ENCODE data around the gene NT5DC1.
"Not testable (repeated sequence)": the region's sequence is repeated elsewhere in the genome, so short reads cannot be mapped to it uniquely, and the experiment has no call there.

NT5DC1 gene

DNA sequence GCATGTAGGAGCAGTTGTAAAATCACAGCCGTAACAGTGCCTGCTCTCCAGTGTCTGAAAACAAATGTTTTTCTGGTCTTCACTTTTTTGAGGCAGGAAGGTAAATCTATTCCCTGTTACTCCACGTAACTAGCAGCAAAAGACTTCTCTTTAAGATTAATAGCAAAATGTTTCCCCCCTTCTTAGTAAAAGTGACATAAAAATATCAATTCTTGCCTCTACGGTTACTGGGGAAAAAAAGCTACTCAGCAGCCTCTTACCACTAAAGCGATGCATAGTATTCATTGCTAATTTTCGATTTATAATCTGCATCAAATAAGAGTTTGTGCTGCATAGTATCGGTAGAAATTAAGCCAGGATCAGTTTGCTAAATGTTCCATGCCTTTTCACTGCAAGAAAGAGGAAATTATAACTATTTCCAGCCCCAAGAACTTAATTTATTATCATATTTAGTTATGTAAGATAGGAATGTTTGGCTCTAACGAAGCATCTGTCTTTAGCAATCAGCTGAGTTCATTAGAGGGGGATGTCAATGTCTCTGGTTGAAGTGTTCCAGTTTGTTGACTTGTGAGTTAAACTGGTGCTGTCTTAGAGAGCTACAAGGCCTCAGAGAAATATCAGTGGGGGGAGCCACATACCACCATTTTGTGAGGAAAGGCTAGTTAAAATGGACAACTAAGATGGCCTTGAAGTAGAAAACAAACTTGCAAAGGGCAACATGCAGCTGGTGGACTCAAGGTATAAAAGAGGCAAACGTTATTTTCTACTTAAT is 179.7 kb downstream of the NT5DC1 start:
- DNase-seq = no peak

DNA sequence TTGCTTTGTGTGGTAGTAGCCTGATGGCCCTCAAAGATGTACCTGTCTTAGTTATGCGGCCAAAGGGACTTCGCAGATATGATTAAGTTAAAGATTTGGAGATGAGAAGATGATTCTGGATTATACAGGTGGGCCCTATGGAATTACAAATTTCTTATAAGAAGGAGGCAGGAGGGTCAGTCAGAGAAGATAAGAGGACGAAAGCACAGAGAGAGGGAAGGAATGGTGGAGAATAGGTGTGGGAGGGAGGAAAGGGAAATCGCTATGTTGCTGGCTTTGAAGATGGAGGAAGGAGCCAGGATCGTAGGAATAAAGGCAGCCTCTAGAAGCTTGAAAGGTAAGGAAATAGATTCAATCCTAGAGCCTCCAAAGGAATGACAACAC is 180.3 kb downstream of the NT5DC1 start:
- no peak for DNase-seq

DNA sequence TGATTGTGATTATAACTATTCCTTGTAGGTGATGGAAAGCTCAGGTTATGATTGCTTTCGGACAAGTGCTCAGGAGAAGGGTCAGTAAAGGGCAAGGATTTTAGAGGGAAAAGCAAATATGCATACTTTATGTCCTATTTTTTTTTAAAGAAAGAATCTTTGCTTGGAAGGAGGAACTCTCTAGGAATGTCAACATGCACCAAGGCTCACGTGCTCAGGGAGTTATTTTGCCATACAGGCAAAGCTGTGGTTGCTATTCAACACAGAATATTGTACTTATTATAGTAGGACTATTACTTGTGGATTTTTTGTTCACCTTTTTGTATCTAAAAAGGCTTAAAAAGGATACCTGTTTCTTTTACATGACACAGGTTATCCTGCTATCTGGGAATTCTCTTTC is 182.0 kb downstream of the NT5DC1 start:
- DNase-seq = no peak

DNA sequence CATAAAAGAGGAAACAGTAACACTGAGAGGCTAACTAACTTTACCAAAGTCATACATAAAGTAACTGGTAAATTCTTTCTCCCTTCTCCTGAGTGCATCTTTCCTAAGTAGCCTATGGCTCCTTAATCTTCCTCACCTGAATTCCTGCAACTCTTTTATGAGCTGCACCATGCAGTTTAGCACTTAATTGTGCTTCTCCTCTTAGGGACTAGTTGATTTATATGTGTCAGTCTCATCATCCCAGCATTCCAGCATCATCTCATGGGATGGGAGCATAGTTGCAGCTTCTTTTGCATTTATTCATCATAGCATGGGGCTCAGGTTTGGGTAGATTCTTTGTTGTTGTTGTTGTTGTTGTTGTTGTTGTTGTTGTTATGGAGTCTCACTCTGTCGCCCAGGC is 182.5 kb downstream of the NT5DC1 start:
- no peak for DNase-seq

DNA sequence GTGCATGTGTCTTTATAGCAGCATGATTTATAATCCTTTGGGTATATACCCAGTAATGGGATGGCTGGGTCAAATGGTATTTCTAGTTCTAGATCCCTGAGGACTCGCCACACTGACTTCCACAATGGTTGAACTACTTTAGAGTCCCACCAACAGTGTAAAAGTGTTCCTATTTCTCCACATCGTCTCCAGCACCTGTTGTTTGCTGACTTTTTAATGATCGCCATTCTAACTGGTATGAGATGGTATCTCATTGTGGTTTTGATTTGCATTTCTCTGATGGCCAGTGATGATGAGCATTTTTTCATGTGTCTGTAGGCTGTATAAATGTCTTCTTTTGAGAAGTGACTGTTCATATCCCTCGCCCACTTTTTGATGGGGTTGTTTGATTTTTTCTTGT is 184.3 kb downstream of the NT5DC1 start:
- DNase-seq = not testable (repeated sequence)

DNA sequence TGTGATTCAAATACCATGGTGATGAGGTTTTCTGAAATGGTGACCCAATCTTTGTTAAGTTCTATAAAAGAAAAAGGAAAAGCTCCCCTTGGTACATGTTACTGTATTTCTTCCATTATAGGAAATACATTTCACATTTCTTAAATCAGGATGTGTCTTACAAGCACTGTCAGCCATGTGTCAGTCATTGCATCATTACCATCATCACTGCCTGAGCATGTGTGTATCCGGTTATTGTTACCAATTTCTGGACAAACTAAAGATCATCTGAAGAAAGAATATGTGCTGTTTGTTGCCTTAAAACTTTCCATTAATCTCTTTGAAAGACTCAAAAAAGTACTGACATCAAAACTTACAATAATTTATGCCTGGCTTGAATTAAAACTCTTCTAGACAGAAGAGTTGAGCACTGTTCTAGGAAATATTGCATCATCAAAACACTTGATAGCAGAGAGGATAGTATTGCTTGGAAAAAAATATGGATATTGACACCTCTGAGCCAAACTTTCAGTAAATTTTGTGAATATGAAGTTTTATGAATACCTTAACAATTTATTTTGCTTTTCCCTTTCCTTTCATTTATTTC is 186.2 kb downstream of the NT5DC1 start:
- DNase-seq = no peak

DNA sequence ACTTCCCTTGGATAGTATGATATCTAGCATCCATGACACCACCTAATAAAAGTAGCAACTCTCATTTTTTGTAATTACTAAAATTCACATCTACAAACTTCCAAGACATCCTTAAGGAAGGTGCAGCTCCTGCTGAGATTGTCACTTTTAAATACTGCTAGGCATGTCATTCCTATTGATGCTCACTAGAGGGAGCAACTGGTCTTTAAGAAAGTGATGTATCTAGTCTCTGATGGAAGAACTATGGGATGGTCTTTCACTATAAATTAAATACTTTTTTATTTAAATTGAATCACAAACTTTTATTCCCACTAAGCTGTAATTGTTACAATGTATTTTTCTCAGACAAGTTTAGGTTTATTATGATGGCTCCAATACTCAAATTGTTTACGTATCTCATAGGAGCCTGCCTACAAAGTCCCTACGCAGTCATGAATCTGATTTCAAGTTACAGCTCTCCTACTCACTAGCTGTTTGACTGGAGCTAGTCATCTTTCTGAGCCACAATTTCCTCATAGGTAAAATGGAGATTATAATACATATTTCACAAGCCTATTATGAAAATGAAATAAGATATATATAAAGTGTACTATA is 187.1 kb downstream of the NT5DC1 start:
- no peak for DNase-seq

DNA sequence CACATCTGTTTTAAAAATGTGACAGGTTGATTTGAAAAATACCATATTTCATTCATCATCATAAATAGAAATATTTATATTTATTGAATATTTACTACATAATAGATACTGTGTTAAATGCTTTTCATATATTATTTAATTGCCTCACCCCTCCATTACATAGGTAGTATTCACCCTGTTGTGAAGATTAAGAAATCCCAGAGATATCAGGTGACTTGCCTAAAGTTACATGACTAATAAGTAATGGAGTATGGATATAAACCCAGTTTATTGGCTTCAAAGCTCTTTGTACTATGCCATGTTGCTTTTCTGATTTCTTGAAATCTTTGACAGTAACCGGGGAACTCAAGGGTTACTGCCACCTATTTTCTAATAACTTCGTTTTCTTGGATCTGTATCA is 189.2 kb downstream of the NT5DC1 start:
- no peak for DNase-seq

DNA sequence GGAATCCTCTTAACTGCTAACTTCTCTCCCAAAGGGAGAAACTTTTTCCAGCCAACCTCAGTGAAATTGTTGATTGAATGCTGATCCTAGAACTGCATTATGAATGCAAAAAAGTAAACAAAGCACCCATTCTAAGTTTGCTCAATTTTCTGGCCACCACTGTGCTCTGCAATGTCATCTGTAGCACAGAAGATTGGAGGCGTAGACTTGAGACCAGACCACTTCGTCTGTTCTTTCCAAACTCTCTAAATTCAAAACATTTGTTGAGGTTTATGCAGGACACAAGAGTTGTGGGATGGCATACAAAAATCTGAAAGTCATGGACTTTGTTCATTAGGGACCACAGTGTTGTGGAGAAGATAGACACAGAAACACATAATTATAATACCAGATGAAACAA is 190.1 kb downstream of the NT5DC1 start:
- DNase-seq = no peak

DNA sequence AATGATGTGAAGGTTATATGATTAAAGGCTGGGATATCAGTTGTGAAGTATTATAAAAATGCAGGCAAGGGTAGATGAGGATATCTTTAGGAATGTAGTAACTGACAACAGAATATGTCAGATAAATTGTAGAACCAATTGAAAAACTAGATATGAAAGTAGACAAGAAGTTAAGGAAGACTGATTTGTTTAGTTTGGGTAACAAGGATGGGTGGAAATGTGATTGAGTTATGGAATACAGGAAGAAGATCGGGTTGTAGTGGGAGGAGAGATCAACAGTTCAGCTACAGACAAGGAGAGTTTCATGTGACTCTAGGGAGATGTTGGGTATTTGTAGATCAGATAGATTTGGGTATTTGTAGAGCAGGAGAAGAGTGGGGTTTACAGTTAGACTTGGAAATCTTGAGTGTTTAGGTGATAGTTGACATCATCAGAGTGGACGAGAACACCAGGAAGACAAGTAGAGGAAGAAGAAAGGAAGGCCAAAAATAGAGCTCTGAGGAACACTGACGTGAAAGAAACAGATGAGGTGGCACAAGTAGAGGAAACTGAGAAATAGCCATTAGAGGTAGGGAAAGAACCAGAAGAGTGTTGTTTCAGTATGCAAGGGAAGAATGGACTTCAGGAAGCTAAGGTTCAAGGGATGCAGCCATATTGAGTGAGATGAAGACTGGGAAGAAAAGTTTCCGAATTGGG is 191.2 kb downstream of the NT5DC1 start:
- DNase-seq = no peak

DNA sequence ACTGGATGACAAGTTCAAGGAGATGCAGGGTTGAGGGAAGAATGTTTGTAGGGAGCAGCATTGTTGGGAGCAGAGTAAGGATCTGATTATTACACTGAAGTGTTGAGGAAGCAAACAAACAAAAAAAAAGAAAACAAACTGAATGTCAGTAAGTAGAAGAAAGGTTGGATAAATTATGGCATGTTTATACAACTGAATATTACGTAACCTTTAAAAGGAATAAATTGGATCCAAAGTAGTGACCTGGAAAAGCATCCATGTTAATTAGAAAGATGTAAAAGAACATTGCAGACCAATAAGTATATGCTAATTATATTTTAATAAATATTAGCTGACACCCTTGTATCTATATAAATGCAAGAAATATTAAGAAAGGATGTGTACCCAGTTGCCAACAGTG is 191.9 kb downstream of the NT5DC1 start:
- DNase-seq = no peak

DNA sequence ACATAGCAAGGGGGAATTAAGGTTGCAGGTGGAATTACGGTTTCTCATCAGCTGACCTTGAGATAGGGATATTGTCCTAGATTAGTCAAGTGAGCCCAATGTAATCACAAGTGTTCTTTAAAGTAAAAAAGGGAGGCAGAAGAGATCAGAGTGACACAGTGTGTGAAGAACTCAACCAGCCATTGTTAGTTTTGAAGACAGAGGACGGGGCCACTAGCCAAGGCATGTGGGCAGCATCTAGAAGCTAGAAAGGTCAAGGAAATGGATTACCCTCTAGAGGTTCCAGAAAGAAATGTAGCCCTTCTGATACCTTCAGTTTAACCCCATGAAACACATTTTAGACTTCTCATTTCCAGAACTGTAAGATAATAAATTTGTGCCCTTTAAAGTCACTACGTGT is 197.6 kb downstream of the NT5DC1 start:
- DNase-seq = no peak

DNA sequence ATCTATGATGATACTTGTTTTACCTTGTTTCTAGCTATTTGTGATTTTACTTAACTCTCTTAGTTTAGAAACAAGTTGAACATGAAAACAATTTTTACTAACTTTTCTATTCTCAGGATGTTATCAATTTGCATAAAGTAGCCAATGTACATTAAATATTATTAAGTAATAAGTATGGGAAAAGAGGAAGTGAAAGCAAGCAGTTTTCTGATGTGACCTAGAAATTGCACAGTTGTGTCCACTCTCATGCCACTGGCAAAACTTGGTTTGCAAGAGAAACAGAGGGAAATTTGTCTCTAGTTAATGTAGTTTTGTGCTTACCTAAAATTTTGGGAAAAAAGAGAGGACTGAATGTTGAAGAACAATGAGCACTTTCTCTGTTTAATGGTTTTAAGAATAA is 198.3 kb downstream of the NT5DC1 start:
- DNase-seq = no peak

Data from T-helper 9 cell (primary cell).